HepG2 (cell line): Measurements from ENCODE around the gene HOXA9. TPM values are rescaled to one million over a fixed set of nuclear protein-coding genes. Genes with fewer than 3 reads are reported as not detected.
A peak's percentile ranks its signal among the peaks of the same experiment; 100 is the strongest.

Source experiments
- ATAC-seq: fragments of 200-7000 bp; cut with Tn5 transposase; 3 replicates; pipeline ENCODE4 v1.9.1; 2020; ENCODE audit warnings: mild to moderate bottlenecking, moderate library complexity
- BruUV-seq: library from RNA; stranded (reverse); fragments of 400-500 nt; replicated peaks from 2 replicates; lab custom pipeline; 2021; lab: Mats Ljungman, UMichigan
- CTCF ChIA-PET: fragments of 300-600 bp; formaldehyde crosslinking; extraction: SDS; loops from one replicate; lab custom pipeline; 2021; ENCODE audit warnings: low total read pairs, inconsistent platforms, low intra/inter-chr PET ratio; lab: Yijun Ruan, JAX
- POLR2A ChIA-PET: fragments of 350-600 bp; sonication (Branson Sonifier 250); formaldehyde crosslinking; loops from one replicate; lab custom pipeline; 2020; ENCODE audit warnings: antibody characterized with exemption, inconsistent platforms; lab: Yijun Ruan, JAX
- DNase-seq: peaks from one replicate; pipeline ENCODE4 v3.0.0-alpha.2; 2015; ENCODE audit warnings: low spot score
- FAIRE-seq: peaks from 3 replicates; lab custom pipeline; 2011; peaks lifted over from hg19 to GRCh38; lab: Jason Lieb, UNC
- H2AFZ ChIP-seq: one replicate; pipeline ENCODE4 v1.6.1; 2011; ENCODE audit warnings: low read length, inconsistent platforms
- H3K27ac ChIP-seq: fragments of 300-600 bp; 3 replicates; pipeline ENCODE4 v1.8.0; 2011; ENCODE audit warnings: mixed run types, mild to moderate bottlenecking, mixed read lengths, low read length, inconsistent platforms; ENCODE audit not compliant: insufficient read depth; ENCODE audit errors: extremely low read length
- H3K27me3 ChIP-seq, 2 experiments: fragments of 200-600 bp in 1 of 2; 2 replicates in 1 of 2; 3 replicates in 1 of 2; pipeline versions ENCODE4 v1.6.0 to v1.8.0; 2011; ENCODE audit warnings: low read length in 2 of 2, mild to moderate bottlenecking in 2 of 2, moderate library complexity in 2 of 2, inconsistent platforms in 1 of 2; ENCODE audit not compliant: insufficient read depth in 2 of 2, control insufficient read depth in 1 of 2
- H3K36me3 ChIP-seq, 2 experiments: fragments of 200-600 bp in 1 of 2; replicated peaks in 1 of 2; 2 replicates in 1 of 2; 3 replicates in 1 of 2; pipeline versions ENCODE4 v1.5.1 to v1.8.0; 2011; ENCODE audit warnings: low read length in 2 of 2, inconsistent platforms in 1 of 2; ENCODE audit not compliant: insufficient read depth in 2 of 2, control insufficient read depth in 1 of 2
- H3K4me1 ChIP-seq: 2 replicates; pipeline ENCODE4 v1.5.1; 2012; ENCODE audit warnings: low read length, inconsistent platforms; ENCODE audit not compliant: insufficient read depth
- H3K4me2 ChIP-seq: 2 replicates; pipeline ENCODE4 v1.6.0; 2011; ENCODE audit warnings: low read depth, low read length, inconsistent platforms
- H3K4me3 ChIP-seq, 3 experiments: fragments of 200-600 bp in 1 of 3; sonication (generic), shearing (Covaris generic) in 1 of 3; replicated peaks in 1 of 3; 2 replicates each; pipeline ENCODE4 v1.5.1; 2011 to 2016; ENCODE audit warnings: low read length in 3 of 3, inconsistent platforms in 2 of 3, low read depth in 2 of 3, mild to moderate bottlenecking in 2 of 3, control low read depth in 1 of 3, mixed read lengths in 1 of 3; ENCODE audit not compliant: insufficient read depth in 1 of 3
- H3K79me2 ChIP-seq: one replicate; pipeline ENCODE4 v1.6.1; 2011; ENCODE audit warnings: low read length, inconsistent platforms; ENCODE audit not compliant: insufficient read depth
- H3K9ac ChIP-seq: 2 replicates; pipeline ENCODE4 v1.6.0; 2011; ENCODE audit warnings: mild to moderate bottlenecking, low read depth, low read length, inconsistent platforms; ENCODE audit not compliant: insufficient read depth
- H3K9me3 ChIP-seq: 2 replicates; pipeline ENCODE4 v1.5.1; 2012; ENCODE audit warnings: mild to moderate bottlenecking, low read length
- H4K20me1 ChIP-seq: 2 replicates; pipeline ENCODE4 v1.6.0; 2011; ENCODE audit warnings: inconsistent platforms, mild to moderate bottlenecking, low read length, moderate library complexity; ENCODE audit not compliant: insufficient read depth
- ASH2L ChIP-seq: fragments of 300-600, 200-600 bp; sonication (generic); IDR thresholded peaks from 2 replicates; pipeline ENCODE4 v1.7.0; 2017; ENCODE audit warnings: low read depth, mild to moderate bottlenecking, moderate library complexity, mixed read lengths, low read length; ENCODE audit not compliant: insufficient read length
- LCORL ChIP-seq, 2 experiments: fragments of 450-650 bp in 1 of 2; sonication (generic) in 1 of 2; formaldehyde crosslinking in 1 of 2; IDR thresholded peaks; 2 replicates each; pipeline versions ENCODE4 v1.5.0 to v1.6.1; 2017 to 2020; ENCODE audit warnings: antibody characterized with exemption in 1 of 2, missing genetic modification reagents in 1 of 2
- ZBTB7B ChIP-seq: sonication (generic); formaldehyde crosslinking; IDR thresholded peaks from 2 replicates; pipeline ENCODE4 v1.4.0; 2020; ENCODE audit warnings: missing genetic modification reagents
- ZEB1 ChIP-seq: IDR thresholded peaks from 2 replicates; pipeline ENCODE4 v1.6.1; 2012; ENCODE audit warnings: mild to moderate bottlenecking, low read depth, inconsistent platforms; ENCODE audit not compliant: insufficient replicate concordance
- ZNF605 ChIP-seq: sonication (generic); formaldehyde crosslinking; IDR thresholded peaks from 2 replicates; pipeline ENCODE4 v1.8.0; 2022; ENCODE audit warnings: mild to moderate bottlenecking, missing genetic modification reagents
- ZNF75D ChIP-seq: sonication (generic); formaldehyde crosslinking; IDR thresholded peaks from 2 replicates; pipeline ENCODE4 v1.8.1; 2023; ENCODE audit warnings: missing genetic modification reagents, mild to moderate bottlenecking, borderline replicate concordance
- WGBS: methylation state at CpG from one replicate; pipeline ENCODE4 v1.1.6; 2017; ENCODE audit warnings: low lambda C conversion rate; 5-methylcytosine and 5-hydroxymethylcytosine counted together
- in situ Hi-C: cut with HindIII; loops from 2 replicates; pipeline ENCODE4 v1.10.0; 2017; ENCODE audit warnings: low pct_unique_long_range_greater_than_20kb; ENCODE audit not compliant: extremely low pct_ligation_motif_present
- intact Hi-C: fragments of 100-400 bp; cut with micrococcal nuclease; formaldehyde crosslinking; loops from one replicate; pipeline ENCODE4 v1.10.0; 2022; ENCODE audit not compliant: unreplicated experiment
- polyA plus RNA-seq, 8 experiments: library from polyadenylated mRNA; depleted of rRNA in 3 of 8; stranded (reverse) in 7 of 8; unstranded in 1 of 8; fragments of >200 nt; fragmentation: Illumina TruSeq in 4 of 8; extraction: Trizol in 4 of 8; gene quantifications; 2 replicates each; pipeline versions ENCODE4 v1.2.1 to v1.2.3, GENCODE V29; 2011 to 2016; ENCODE audit warnings: low read depth in 4 of 8, missing spikeins in 1 of 8, mixed read lengths in 1 of 8; ENCODE audit not compliant: insufficient read depth in 1 of 8
- total RNA-seq, 5 experiments: library from RNA; depleted of rRNA; stranded (reverse); fragments of >200 nt; fragmentation: Illumina TruSeq; extraction: Trizol; gene quantifications; 2 replicates each; pipeline ENCODE4 v1.2.3, GENCODE V29; 2016; ENCODE audit warnings: low read depth in 1 of 5
- TF ChIP-seq, protein P1 (sequence below): sonication (generic); formaldehyde crosslinking; IDR thresholded peaks from 2 replicates; pipeline ENCODE4 v1.4.0; 2020; ENCODE audit warnings: mild to moderate bottlenecking, missing genetic modification reagents

HOXA9 gene
- total and polyA plus RNA-seq, 2 of the 13 experiments (the other 11 are each of a cell fraction or from before 2014, with no cell fraction given), result not detected

- POLR2A ChIA-PET, result interaction anchor here (1.5 to 2.7 kb wide), 6 partner anchors 8 to 455 kb away, joined by 3 to 13 read pairs (median 10); partner anchors contain the start of genes HOXA4 and SKAP2
- no TSS peak for BruUV-seq
- peak overlapping the region; percentile 67 for H3K9ac ChIP-seq
- H3K36me3 ChIP-seq, result no peaks in the 10 kb centered on the region; a peak in 2 of 5 replicates
- peak overlapping the region; percentile 70 for H3K4me2 ChIP-seq
- no peaks in the 10 kb centered on the region for H3K27me3 ChIP-seq
- CTCF ChIA-PET, result no interaction called here
- H2AFZ ChIP-seq, result no peak overlapping the region
- peak overlapping the region; percentile 60 for H3K27ac ChIP-seq
- ATAC-seq (peak; percentile 63), FAIRE-seq (no peak), DNase-seq (no peak)
- no peaks in the 10 kb centered on the region for H3K79me2 ChIP-seq
- no peaks in the 10 kb centered on the region for H3K9me3 ChIP-seq
- 54% methylated on average over 29 of the region's 29 CpGs for WGBS
- no peaks in the 10 kb centered on the region for H4K20me1 ChIP-seq
- peaks cover 9% of the 10 kb centered on the region for H3K4me1 ChIP-seq
- TF ChIP-seq ASH2L, result peak; percentile 4
- peak; percentile 23; the same call in 1 of the 2 replicates for TF ChIP-seq ZNF605 (CRISPR knock-in tag)
- TF ChIP-seq, protein P1, sequence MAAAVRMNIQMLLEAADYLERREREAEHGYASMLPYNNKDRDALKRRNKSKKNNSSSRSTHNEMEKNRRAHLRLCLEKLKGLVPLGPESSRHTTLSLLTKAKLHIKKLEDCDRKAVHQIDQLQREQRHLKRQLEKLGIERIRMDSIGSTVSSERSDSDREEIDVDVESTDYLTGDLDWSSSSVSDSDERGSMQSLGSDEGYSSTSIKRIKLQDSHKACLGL, result 0 out of 2 replicates have a peak, but pooled peaks have one; percentile 13
- 0 out of 2 replicates have a peak, but pooled peaks have one; percentile 4 for TF ChIP-seq ZBTB7B (CRISPR knock-in tag)
- no peak for TF ChIP-seq LCORL (IDR thresholded peaks at IDR 0.05)
- peak; percentile 57; the same call in 1 of the 2 replicates for TF ChIP-seq LCORL (CRISPR knock-in tag; IDR thresholded peaks at IDR 0.05)
- TF ChIP-seq ZEB1, result no peak
- TF ChIP-seq ZNF75D (CRISPR knock-in tag), result no peak
- in situ Hi-C loops (no loop called here), intact Hi-C loops (loop anchor here (5.0 kb wide), 1 partner anchor 765 kb away; no protein-coding TSS in a partner anchor)
- peak overlapping the region; percentile 70 to 79 (median 76) for H3K4me3 ChIP-seq
Measured at GRCh38 chr7:27142580-27143022, 22.7 kb downstream of the HOXA9 start.
